Measurements from ENCODE around the gene ALDOA.

ALDOA gene

GRCh38 chr16:30079480-30079879, 13.9 kb downstream of the ALDOA start:
- no peak overlapping the region for H3K4me3 ChIP-seq (replicated peaks; ENCODE audit: insufficient read depth, low read length)
- TF ChIP-seq SPI1 (IDR thresholded peaks at IDR 0.05; ENCODE audit: borderline replicate concordance, low read depth), result no peak
- TF ChIP-seq REST (IDR thresholded peaks at IDR 0.05; ENCODE audit: insufficient replicate concordance, low read depth), result no peak
- no peak for TF ChIP-seq CTCF (IDR thresholded peaks at IDR 0.05; ENCODE audit: insufficient read depth, low read length)
- no peak for TF ChIP-seq POLR2AphosphoS5 (IDR thresholded peaks at IDR 0.05; ENCODE audit: low read depth)
- no peak for TF ChIP-seq GABPA (IDR thresholded peaks at IDR 0.05; ENCODE audit: low read depth)
- H3K27ac ChIP-seq (replicated peaks), result no peak overlapping the region
- no peak for DNase-seq (ENCODE audit: low read depth in 1 of 2, low spot score in 1 of 2)
- no peaks in the 10 kb centered on the region for H3K27me3 ChIP-seq (ENCODE audit: insufficient read depth, poor library complexity, severe bottlenecking)

GRCh38 chr16:30082545-30083090, 17.1 kb downstream of the ALDOA start:
- H3K27me3 ChIP-seq (ENCODE audit: insufficient read depth, poor library complexity, severe bottlenecking), result no peaks in the 10 kb centered on the region
- DNase-seq (ENCODE audit: low read depth in 1 of 2, low spot score in 1 of 2), result no peak
- H3K27ac ChIP-seq (replicated peaks), result no peak overlapping the region
- no peak overlapping the region for H3K4me3 ChIP-seq (replicated peaks; ENCODE audit: insufficient read depth, low read length)
- TF ChIP-seq POLR2AphosphoS5 (IDR thresholded peaks at IDR 0.05; ENCODE audit: low read depth), result no peak
- no peak for TF ChIP-seq GABPA (IDR thresholded peaks at IDR 0.05; ENCODE audit: low read depth)
- no peak for TF ChIP-seq SPI1 (IDR thresholded peaks at IDR 0.05; ENCODE audit: borderline replicate concordance, low read depth)
- no peak for TF ChIP-seq REST (IDR thresholded peaks at IDR 0.05; ENCODE audit: insufficient replicate concordance, low read depth)
- no peak for TF ChIP-seq CTCF (IDR thresholded peaks at IDR 0.05; ENCODE audit: insufficient read depth, low read length)

GRCh38 chr16:30083216-30084055, 17.9 kb downstream of the ALDOA start:
- TF ChIP-seq GABPA (IDR thresholded peaks at IDR 0.05; ENCODE audit: low read depth) (no peak), CTCF (IDR thresholded peaks at IDR 0.05; ENCODE audit: insufficient read depth, low read length) (no peak), REST (IDR thresholded peaks at IDR 0.05; ENCODE audit: insufficient replicate concordance, low read depth) (no peak), SPI1 (IDR thresholded peaks at IDR 0.05; ENCODE audit: borderline replicate concordance, low read depth) (no peak), POLR2AphosphoS5 (IDR thresholded peaks at IDR 0.05; ENCODE audit: low read depth) (no peak)
- H3K27ac ChIP-seq (replicated peaks), result no peak overlapping the region
- no peak overlapping the region for H3K4me3 ChIP-seq (replicated peaks; ENCODE audit: insufficient read depth, low read length)
- no peaks in the 10 kb centered on the region for H3K27me3 ChIP-seq (ENCODE audit: insufficient read depth, poor library complexity, severe bottlenecking)
- DNase-seq (ENCODE audit: low read depth in 1 of 2, low spot score in 1 of 2), result no peak
